IPS-18c (cell line): ENCODE data around the gene HIVEP3.

Experiments used
- H3K4me3 ChIP-seq: 2 replicates; pipeline ENCODE4 v1.7.0; 2013; ENCODE audit warnings: low read depth, mild to moderate bottlenecking, low read length, moderate library complexity; ENCODE audit not compliant: insufficient read depth
- H3K9me3 ChIP-seq: one replicate; pipeline ENCODE4 v1.6.1; 2013; ENCODE audit warnings: mild to moderate bottlenecking, low read length, moderate library complexity; ENCODE audit not compliant: control insufficient read depth, insufficient read depth

Gene HIVEP3

GRCh38 chr1:41749991-41750745 is 168.6 kb downstream of the HIVEP3 start:
- Histone ChIP-seq H3K9me3 (no peaks in the 10 kb centered on the region), H3K4me3 (no peak overlapping the region)

GRCh38 chr1:41745022-41745421 is 173.7 kb downstream of the HIVEP3 start:
- Histone ChIP-seq H3K4me3 (no peak overlapping the region), H3K9me3 (no peaks in the 10 kb centered on the region)

- Histone ChIP-seq H3K4me3 (no peak overlapping the region), H3K9me3 (no peaks in the 10 kb centered on the region)
Measured at GRCh38 chr1:41743366-41743765, 175.4 kb downstream of the HIVEP3 start.

GRCh38 chr1:41742219-41742618 is 176.5 kb downstream of the HIVEP3 start:
- Histone ChIP-seq H3K4me3 (no peak overlapping the region), H3K9me3 (no peaks in the 10 kb centered on the region)

GRCh38 chr1:41741244-41741643 is 177.5 kb downstream of the HIVEP3 start:
- Histone ChIP-seq H3K4me3 (no peak overlapping the region), H3K9me3 (no peaks in the 10 kb centered on the region)

GRCh38 chr1:41740630-41741239 is 178.0 kb downstream of the HIVEP3 start:
- Histone ChIP-seq H3K9me3 (no peaks in the 10 kb centered on the region), H3K4me3 (no peak overlapping the region)

- H3K4me3 ChIP-seq = no peak overlapping the region
- no peaks in the 10 kb centered on the region for H3K9me3 ChIP-seq
Measured at GRCh38 chr1:41740058-41740457, 178.7 kb downstream of the HIVEP3 start.

GRCh38 chr1:41739061-41739955 is 179.4 kb downstream of the HIVEP3 start:
- no peak overlapping the region for H3K4me3 ChIP-seq
- H3K9me3 ChIP-seq = no peaks in the 10 kb centered on the region

GRCh38 chr1:41738475-41738874 is 180.2 kb downstream of the HIVEP3 start:
- Histone ChIP-seq H3K9me3 (no peaks in the 10 kb centered on the region), H3K4me3 (no peak overlapping the region)

- Histone ChIP-seq H3K4me3 (no peak overlapping the region), H3K9me3 (no peaks in the 10 kb centered on the region)
Measured at GRCh38 chr1:41738006-41738405, 180.7 kb downstream of the HIVEP3 start.

- Histone ChIP-seq H3K9me3 (no peaks in the 10 kb centered on the region), H3K4me3 (no peak overlapping the region)
Measured at GRCh38 chr1:41735631-41736260, 183.0 kb downstream of the HIVEP3 start.

GRCh38 chr1:41735139-41735538 is 183.6 kb downstream of the HIVEP3 start:
- Histone ChIP-seq H3K9me3 (no peaks in the 10 kb centered on the region), H3K4me3 (no peak overlapping the region)

- Histone ChIP-seq H3K9me3 (no peaks in the 10 kb centered on the region), H3K4me3 (no peak overlapping the region)
Measured at GRCh38 chr1:41734201-41734970, 184.3 kb downstream of the HIVEP3 start.

GRCh38 chr1:41733725-41734124 is 185.0 kb downstream of the HIVEP3 start:
- Histone ChIP-seq H3K9me3 (no peaks in the 10 kb centered on the region), H3K4me3 (no peak overlapping the region)

- Histone ChIP-seq H3K9me3 (no peaks in the 10 kb centered on the region), H3K4me3 (no peak overlapping the region)
Measured at GRCh38 chr1:41733021-41733420, 185.7 kb downstream of the HIVEP3 start.

- no peaks in the 10 kb centered on the region for H3K9me3 ChIP-seq
- no peak overlapping the region for H3K4me3 ChIP-seq
Measured at GRCh38 chr1:41731516-41732030, 187.1 kb downstream of the HIVEP3 start.

- no peak overlapping the region for H3K4me3 ChIP-seq
- H3K9me3 ChIP-seq = no peaks in the 10 kb centered on the region
Measured at GRCh38 chr1:41730806-41731205, 187.9 kb downstream of the HIVEP3 start.
